ENCODE measurements around the gene SCN1B. TPM values are rescaled to one million over a fixed set of nuclear protein-coding genes. Genes with fewer than 3 reads are reported as not detected.

SCN1B gene
- total RNA-seq, 2 donors from 2014 or later, result 2.7 to 4.7 TPM

DNA sequence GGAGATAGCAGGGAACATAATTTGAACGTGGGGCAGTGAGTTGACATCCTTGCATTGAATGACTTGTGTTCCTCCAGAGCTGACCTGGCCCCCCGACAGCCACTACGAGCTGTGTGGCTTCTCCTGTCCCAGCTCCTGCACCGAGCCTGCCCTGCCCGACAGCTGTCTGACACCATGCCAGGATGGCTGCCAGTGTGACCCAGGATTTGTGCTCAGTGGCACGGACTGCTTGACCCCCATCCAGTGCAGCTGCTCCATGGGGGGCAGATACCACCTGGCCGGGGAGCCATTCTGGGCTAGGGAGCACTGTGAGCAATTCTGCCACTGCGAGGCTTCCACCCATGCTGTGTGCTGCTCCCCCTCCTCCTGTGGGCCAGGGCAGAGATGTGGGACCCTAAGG is 56.2 kb downstream of the SCN1B start:
- H3K27me3 Mint-ChIP-seq (ENCODE audit: low read depth), result no peaks in the 10 kb centered on the region
- H3K9me3 Mint-ChIP-seq, result no peaks in the 10 kb centered on the region
- no peak overlapping the region for H3K27ac Mint-ChIP-seq
- H3K4me3 Mint-ChIP-seq, result no peak overlapping the region
- no peaks in the 10 kb centered on the region for H3K4me1 Mint-ChIP-seq (ENCODE audit: low read depth)
- DNase-seq (no peak), ATAC-seq (replicated peaks in 1 of 2) (no peak)
- no peaks in the 10 kb centered on the region for H3K36me3 Mint-ChIP-seq (ENCODE audit: insufficient read depth in 2 of 2)

DNA sequence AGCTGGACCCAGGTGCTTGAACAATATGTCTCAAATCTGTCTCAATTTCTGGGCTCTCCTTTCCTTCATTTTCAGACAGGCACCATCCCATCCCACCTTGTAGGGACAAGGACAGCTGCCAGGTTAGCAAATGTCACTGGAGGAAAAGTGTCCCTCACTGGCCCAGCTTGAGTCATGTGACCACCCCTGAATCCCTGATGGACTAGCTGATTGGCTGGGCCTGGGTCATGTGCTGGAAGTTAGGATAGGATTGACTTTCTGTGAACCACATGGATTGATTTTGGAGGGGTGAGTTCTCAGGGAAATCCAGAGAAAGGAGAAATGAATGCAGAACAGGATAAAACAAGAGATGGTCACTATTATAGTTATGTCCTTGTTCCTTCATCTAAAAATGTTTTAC is 57.1 kb downstream of the SCN1B start:
- Mint-ChIP-seq H3K27me3 (ENCODE audit: low read depth) (no peaks in the 10 kb centered on the region), H3K27ac (no peak overlapping the region), H3K36me3 (ENCODE audit: insufficient read depth in 2 of 2) (no peaks in the 10 kb centered on the region), H3K9me3 (no peaks in the 10 kb centered on the region), H3K4me3 (no peak overlapping the region), H3K4me1 (ENCODE audit: low read depth) (no peaks in the 10 kb centered on the region)
- DNase-seq, result no peak
- ATAC-seq (replicated peaks in 1 of 2), result no peak

GRCh38 chr19:35088131-35088913 is 58.1 kb downstream of the SCN1B start:
- H3K36me3 Mint-ChIP-seq (ENCODE audit: insufficient read depth in 2 of 2), result no peaks in the 10 kb centered on the region
- ATAC-seq (replicated peaks in 1 of 2) (no peak), DNase-seq (no peak)
- H3K9me3 Mint-ChIP-seq, result no peaks in the 10 kb centered on the region
- H3K4me3 Mint-ChIP-seq, result no peak overlapping the region
- no peaks in the 10 kb centered on the region for H3K27me3 Mint-ChIP-seq (ENCODE audit: low read depth)
- no peaks in the 10 kb centered on the region for H3K4me1 Mint-ChIP-seq (ENCODE audit: low read depth)
- no peak overlapping the region for H3K27ac Mint-ChIP-seq

GRCh38 chr19:35089554-35089953 is 59.3 kb downstream of the SCN1B start:
- DNase-seq (no peak), ATAC-seq (replicated peaks in 1 of 2) (no peak)
- Mint-ChIP-seq H3K4me3 (no peak overlapping the region), H3K36me3 (ENCODE audit: insufficient read depth in 2 of 2) (no peaks in the 10 kb centered on the region), H3K27ac (no peak overlapping the region), H3K4me1 (ENCODE audit: low read depth) (no peaks in the 10 kb centered on the region), H3K27me3 (ENCODE audit: low read depth) (no peaks in the 10 kb centered on the region), H3K9me3 (no peaks in the 10 kb centered on the region)

Other genes with a start within 250 kb of the SCN1B start
- 1 to 10 TPM; 4.6 to 8.5 TPM for gene ZNF30, start 103.6 kb upstream of the SCN1B start, total RNA-seq
- gene ZNF792, start 66.2 kb upstream of the SCN1B start, total RNA-seq, result 1 to 10 TPM; 8.3 to 9.1 TPM
- gene GRAMD1A, start 30.1 kb upstream of the SCN1B start, total RNA-seq, result 100 to 1,000 TPM; 233 to 236 TPM
- gene HPN, start 11.3 kb downstream of the SCN1B start, total RNA-seq, result under 1 TPM; 0.19 to 0.30 TPM
- gene FXYD3, start 85.4 kb downstream of the SCN1B start, total RNA-seq, result not detected
- gene LGI4, start 104.6 kb downstream of the SCN1B start, total RNA-seq, result under 1 TPM; 0.72 to 1.00 TPM
- gene FXYD1, start 108.4 kb downstream of the SCN1B start, total RNA-seq, result 1 to 10 TPM; 1.6 to 2.0 TPM
- 1 to 10 TPM; 1.0 to 1.2 TPM for gene FXYD7, start 112.8 kb downstream of the SCN1B start, total RNA-seq
- 100 to 1,000 TPM; 331 to 342 TPM for gene FXYD5, start 124.3 kb downstream of the SCN1B start, total RNA-seq
- not detected for gene FAM187B, start 198.3 kb downstream of the SCN1B start, total RNA-seq
- 10 to 100 TPM; 24.2 to 41.1 TPM for gene LSR, start 218.5 kb downstream of the SCN1B start, total RNA-seq
- gene USF2, start 238.5 kb downstream of the SCN1B start, total RNA-seq, result 100 to 1,000 TPM; 202 to 212 TPM

Measured in activated T-cell treated with anti-CD3 and anti-CD28 coated beads, Interleukin-2, amount 50 U/mL, for 72 hours (primary cell).